Right cardiac atrium (tissue), 5 donors: Measurements from ENCODE around the gene MAPK12. TPM values are rescaled to one million over a fixed set of nuclear protein-coding genes. Genes with fewer than 3 reads are reported as not detected.
"Not testable (repeated sequence)": the region's sequence is repeated elsewhere in the genome, so short reads cannot be mapped to it uniquely, and the experiment has no call there.

ENCODE experiments used
- ATAC-seq, 2 donors: fragments of 200-7000 bp; cut with Tn5 transposase; one replicate each; pipeline versions ENCODE4 v1.8.0 to v1.9.1; 2020; ENCODE audit warnings: moderate library complexity in 2 of 2, mild to moderate bottlenecking in 1 of 2
- DNase-seq, 3 donors: peaks; one replicate each; pipeline ENCODE4 v3.0.0-alpha.2; 2020
- H3K27ac ChIP-seq: one replicate; pipeline ENCODE4 v1.5.1; 2013; ENCODE audit warnings: mild to moderate bottlenecking, low read length, control low read depth, moderate library complexity
- H3K27me3 ChIP-seq: one replicate; pipeline ENCODE4 v1.6.1; 2013; ENCODE audit not compliant: control insufficient read depth, insufficient read depth
- H3K4me1 ChIP-seq: one replicate; pipeline ENCODE4 v1.6.1; 2013; ENCODE audit warnings: low read length; ENCODE audit not compliant: control insufficient read depth, insufficient read depth
- H3K4me3 ChIP-seq: one replicate; pipeline ENCODE4 v1.5.1; 2013; ENCODE audit warnings: low read length, control low read depth
- H3K9me3 ChIP-seq: one replicate; pipeline ENCODE4 v1.6.1; 2013; ENCODE audit warnings: low read length; ENCODE audit not compliant: control insufficient read depth
- WGBS: extraction: QIAGEN DNeasy Blood & Tissue Kit; methylation state at CpG from one replicate; pipeline ENCODE4 v1.1.7; 2013; 5-methylcytosine and 5-hydroxymethylcytosine counted together
- intact Hi-C, 4 donors: fragments of 100-400 bp; cut with DNase I; formaldehyde crosslinking; loops; one replicate each; pipeline versions ENCODE4 v1.11.0 to v1.14.0; 2022 to 2023
- polyA plus RNA-seq: library from polyadenylated mRNA; stranded (reverse); fragments of 200-250 nt; gene quantifications from one replicate; pipeline ENCODE4 v1.2.3, GENCODE V29; 2013
- total RNA-seq, 4 donors: library from RNA; stranded (reverse); fragmentation: NEBNext Ultra II Directional; extraction: Animal tissue kit (Norgen Biotek cat#: 25700); gene quantifications; one replicate each; pipeline ENCODE4 v1.2.1, GENCODE V29; 2021
- donor health status: healthy with polysubstance abuse.
- donor health status: DM: no; HTN: yes; CAD: no.
- donor health status: DM: no; HTN: no; CAD: no.
- donor health status: DM: no; HTN: yes; CAD: no; lungs with severe emphysema.
- donor health status: DM: yes; HTN: yes; CAD: no.

MAPK12 gene
- total and polyA plus RNA-seq, 5 donors, result 10.5 to 15.2 (median 11.5) TPM

DNA sequence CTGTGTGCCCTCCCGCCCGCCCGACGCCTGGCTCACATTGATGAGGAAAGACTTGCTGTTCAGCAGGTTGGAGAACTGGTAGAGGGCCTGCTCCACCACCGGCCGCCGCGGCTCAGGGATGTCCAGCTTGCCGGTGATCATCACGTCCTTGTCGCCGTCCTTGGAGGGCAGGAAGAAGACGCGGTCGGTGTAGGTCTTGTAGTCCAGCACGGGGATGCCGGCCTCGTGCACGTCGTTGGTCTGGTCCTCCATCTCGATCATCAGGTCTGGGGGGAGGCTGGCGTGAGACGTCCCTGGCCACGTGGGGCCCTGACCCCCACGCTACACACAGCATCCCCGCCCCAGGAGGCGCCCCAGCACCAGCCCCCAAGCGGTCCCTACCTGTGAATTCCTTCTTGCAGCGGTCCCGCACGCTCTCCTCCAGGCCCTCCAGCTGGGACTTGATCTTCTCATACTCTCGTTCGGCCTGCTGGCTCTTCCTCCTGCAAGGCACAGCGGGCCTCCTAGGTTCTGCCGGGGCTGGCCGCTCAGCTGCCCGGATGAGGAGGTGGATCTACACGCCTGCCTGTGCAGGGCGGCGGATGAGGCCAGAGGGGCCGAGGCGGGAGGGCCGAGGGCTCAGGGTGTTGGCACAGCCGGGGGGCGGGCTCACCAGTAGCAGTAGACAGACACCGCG is 19.4 kb upstream of the MAPK12 start:
- H3K27me3 ChIP-seq, result no peaks in the 10 kb centered on the region
- H3K9me3 ChIP-seq, result no peaks in the 10 kb centered on the region
- DNase-seq (no peak), ATAC-seq (no peak)
- no peak overlapping the region for H3K27ac ChIP-seq
- H3K4me1 ChIP-seq, result no peaks in the 10 kb centered on the region
- H3K4me3 ChIP-seq, result no peak overlapping the region
- intact Hi-C loops, result no loop called here
- WGBS, result 94% methylated on average over 47 of the region's 47 CpGs

DNA sequence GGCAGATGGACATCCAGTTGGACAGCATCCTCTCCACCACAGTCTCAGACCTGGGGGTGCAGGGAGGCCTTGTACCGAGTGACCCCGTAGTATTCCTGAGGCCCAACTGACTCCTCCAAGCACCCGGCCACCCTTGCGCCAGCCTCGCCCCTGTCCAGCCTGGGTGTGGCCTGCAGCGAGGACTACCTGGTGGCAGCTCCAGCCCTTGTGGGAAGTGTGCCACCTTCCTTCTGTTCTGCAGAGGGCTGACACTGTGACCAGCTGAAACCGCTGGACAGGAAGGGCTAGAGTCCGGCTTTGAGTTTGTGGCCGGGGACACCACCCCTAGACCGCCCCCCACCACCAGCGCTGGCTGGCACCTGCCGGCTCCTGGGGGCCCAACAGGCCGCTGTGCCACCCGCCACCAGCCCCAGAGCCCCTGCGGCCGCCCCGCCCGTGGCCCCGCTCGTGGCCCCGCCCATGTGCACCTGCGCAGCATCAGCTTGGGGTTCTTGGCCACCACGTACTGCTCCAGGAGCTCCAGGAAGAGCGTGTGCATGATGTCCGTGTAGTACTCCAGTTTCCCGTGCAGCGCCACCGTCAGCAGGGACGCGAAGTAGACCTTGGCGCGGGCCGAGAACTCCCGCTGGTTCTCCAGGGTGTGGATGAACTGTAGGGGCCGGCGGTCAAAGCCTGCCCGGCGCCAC is 18.7 kb upstream of the MAPK12 start:
- Histone ChIP-seq H3K9me3 (no peaks in the 10 kb centered on the region), H3K27me3 (no peaks in the 10 kb centered on the region), H3K27ac (no peak overlapping the region), H3K4me3 (no peak overlapping the region), H3K4me1 (no peaks in the 10 kb centered on the region)
- DNase-seq (no peak), ATAC-seq (no peak)
- 93% methylated on average over 38 of the region's 38 CpGs for WGBS
- intact Hi-C loops, result no loop called here

GRCh38 chr22:50278956-50279619 is 17.6 kb upstream of the MAPK12 start:
- WGBS, result 89% methylated on average over 30 of the region's 30 CpGs
- Histone ChIP-seq H3K4me3 (no peak overlapping the region), H3K27ac (no peak overlapping the region), H3K9me3 (no peaks in the 10 kb centered on the region), H3K27me3 (no peaks in the 10 kb centered on the region), H3K4me1 (no peaks in the 10 kb centered on the region)
- no peak for ATAC-seq
- intact Hi-C loops, result loop anchor here in 3 of 4 donors (5.0 kb wide), 2 partner anchors 33 to 48 kb away; partner anchors contain the start of gene DENND6B (in 3 of the 3)
- no peak for DNase-seq

GRCh38 chr22:50278461-50278860 is 17.0 kb upstream of the MAPK12 start:
- 91% methylated on average over 21 of the region's 21 CpGs for WGBS
- no peak for ATAC-seq
- H3K9me3 ChIP-seq, result no peaks in the 10 kb centered on the region
- no peak for DNase-seq
- no peaks in the 10 kb centered on the region for H3K27me3 ChIP-seq
- no peaks in the 10 kb centered on the region for H3K4me1 ChIP-seq
- intact Hi-C loops, result loop anchor here in 3 of 4 donors (5.0 kb wide), 2 partner anchors 34 to 49 kb away; partner anchors contain the start of gene DENND6B (in 3 of the 3)
- no peak overlapping the region for H3K27ac ChIP-seq
- no peak overlapping the region for H3K4me3 ChIP-seq

GRCh38 chr22:50277761-50278160 is 16.3 kb upstream of the MAPK12 start:
- H3K9me3 ChIP-seq, result no peaks in the 10 kb centered on the region
- H3K4me3 ChIP-seq, result no peak overlapping the region
- intact Hi-C loops, result loop anchor here in 3 of 4 donors (5.0 kb wide), 2 partner anchors 35 to 50 kb away; partner anchors contain the start of gene DENND6B (in 3 of the 3)
- no peak overlapping the region for H3K27ac ChIP-seq
- no peaks in the 10 kb centered on the region for H3K27me3 ChIP-seq
- no peak for ATAC-seq
- no peak for DNase-seq
- WGBS, result 84% methylated on average over 25 of the region's 25 CpGs
- no peaks in the 10 kb centered on the region for H3K4me1 ChIP-seq

GRCh38 chr22:50276143-50276542 is 14.7 kb upstream of the MAPK12 start:
- ATAC-seq (peak; percentile 73 to 82), DNase-seq (peak; percentile 67 to 90 (median 88))
- Histone ChIP-seq H3K27ac (no peak overlapping the region), H3K27me3 (no peaks in the 10 kb centered on the region), H3K9me3 (no peaks in the 10 kb centered on the region), H3K4me3 (no peak overlapping the region), H3K4me1 (no peaks in the 10 kb centered on the region)
- WGBS, result 65% methylated on average over 25 of the region's 25 CpGs
- intact Hi-C loops, result loop anchor here in 3 of 4 donors (5.0 kb wide), 2 partner anchors 36 to 51 kb away; partner anchors contain the start of gene DENND6B (in 3 of the 3)

GRCh38 chr22:50275181-50276055 is 13.9 kb upstream of the MAPK12 start:
- H3K4me1 ChIP-seq, result no peaks in the 10 kb centered on the region
- no peak for DNase-seq
- H3K4me3 ChIP-seq, result no peak overlapping the region
- H3K9me3 ChIP-seq, result no peaks in the 10 kb centered on the region
- H3K27ac ChIP-seq, result no peak overlapping the region
- ATAC-seq, result no peak
- intact Hi-C loops, result loop anchor here in 3 of 4 donors (5.0 kb wide), 2 partner anchors 37 to 52 kb away; partner anchors contain the start of gene DENND6B (in 3 of the 3)
- H3K27me3 ChIP-seq, result no peaks in the 10 kb centered on the region
- 86% methylated on average over 43 of the region's 43 CpGs for WGBS

DNA sequence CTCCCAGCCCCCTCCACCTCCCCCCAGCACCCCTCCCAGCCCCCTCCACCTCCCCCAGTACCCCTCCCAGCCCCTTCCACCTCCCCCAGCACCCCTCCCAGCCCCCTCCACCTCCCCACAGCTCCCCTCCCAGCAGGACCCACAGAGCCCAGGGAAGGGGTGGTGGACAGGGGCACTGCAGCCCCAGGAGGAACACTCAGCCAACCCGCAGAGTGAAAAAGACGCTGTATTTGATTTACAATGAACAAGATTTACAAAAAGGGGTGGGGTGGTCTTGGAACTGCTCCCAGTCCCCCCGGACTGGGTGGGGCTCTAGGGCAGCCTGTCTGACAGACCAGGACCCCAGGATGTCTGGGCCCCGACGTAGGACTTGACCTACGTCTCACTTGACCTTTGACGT is 13.3 kb upstream of the MAPK12 start:
- Histone ChIP-seq H3K4me1 (no peaks in the 10 kb centered on the region), H3K9me3 (no peaks in the 10 kb centered on the region), H3K4me3 (no peak overlapping the region), H3K27ac (no peak overlapping the region), H3K27me3 (no peaks in the 10 kb centered on the region)
- intact Hi-C loops, result loop anchor here (5.0 kb wide), 3 partner anchors 38 to 68 kb away; partner anchors contain the start of genes DENND6B (in 4 of the 4) and PPP6R2 (in 1 of the 4)
- DNase-seq, result no peak
- WGBS, result 60% methylated on average over 7 of the region's 7 CpGs
- ATAC-seq, result no peak

- H3K27ac ChIP-seq, result no peak overlapping the region
- no peaks in the 10 kb centered on the region for H3K27me3 ChIP-seq
- ATAC-seq (peak; percentile 9 to 15), DNase-seq (peak in 2 of 3 donors; percentile 54 to 84)
- no peak overlapping the region for H3K4me3 ChIP-seq
- WGBS, result 25% methylated on average over 7 of the region's 7 CpGs
- no peaks in the 10 kb centered on the region for H3K9me3 ChIP-seq
- H3K4me1 ChIP-seq, result no peaks in the 10 kb centered on the region
- intact Hi-C loops, result loop anchor here in 1 of 4 donors (5.0 kb wide), 2 partner anchors 53 to 68 kb away; partner anchors contain the start of genes DENND6B and PPP6R2
Observed at GRCh38 chr22:50274311-50274710, 12.8 kb upstream of the MAPK12 start.

DNA sequence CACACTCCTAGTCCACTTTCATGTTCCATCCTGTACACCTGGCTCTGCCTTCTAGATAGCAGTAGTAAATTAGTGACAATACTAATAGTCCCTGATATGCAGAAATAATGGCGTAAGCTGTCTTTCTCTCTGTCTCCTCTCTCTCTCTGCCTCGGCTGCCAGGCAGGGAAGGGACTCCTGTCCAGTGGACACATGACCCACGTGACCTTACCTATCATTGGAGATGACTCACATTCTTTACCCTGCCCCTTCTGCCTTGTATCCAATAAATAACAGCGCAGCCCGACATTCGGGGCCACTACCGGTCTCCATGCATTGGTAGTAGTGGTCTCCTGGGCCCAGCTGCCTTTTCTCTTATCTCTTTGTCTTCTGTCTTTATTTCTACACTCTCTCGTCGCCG is 12.3 kb upstream of the MAPK12 start:
- H3K27ac ChIP-seq, H3K9me3 ChIP-seq, H3K27me3 ChIP-seq, H3K4me1 ChIP-seq, H3K4me3 ChIP-seq, DNase-seq, ATAC-seq: not testable (repeated sequence)
- intact Hi-C loops, result loop anchor here in 1 of 4 donors (5.0 kb wide), 2 partner anchors 54 to 69 kb away; partner anchors contain the start of genes DENND6B and PPP6R2
- 79% methylated on average over 10 of the region's 10 CpGs for WGBS
